HepG2 (cell line): ENCODE data around the gene ELAPOR1. TPM values are rescaled to one million over a fixed set of nuclear protein-coding genes. Genes with fewer than 3 reads are reported as not detected.

ENCODE experiments used
- ARNT2 ChIP-seq: sonication (generic); formaldehyde crosslinking; IDR thresholded peaks from 2 replicates; pipeline ENCODE4 v1.8.0; 2022; ENCODE audit warnings: mild to moderate bottlenecking, low read depth, missing genetic modification reagents, moderate library complexity
- ARNTL ChIP-seq: sonication (generic); formaldehyde crosslinking; IDR thresholded peaks from 2 replicates; pipeline ENCODE4 v1.4.0; 2020; ENCODE audit warnings: mild to moderate bottlenecking, missing genetic modification reagents
- ATF7-NPFF ChIP-seq: sonication (generic); formaldehyde crosslinking; IDR thresholded peaks from 2 replicates; pipeline ENCODE4 v1.8.1; 2023; ENCODE audit warnings: mild to moderate bottlenecking, low read depth, missing genetic modification reagents, moderate library complexity
- CBFB ChIP-seq: sonication (generic); formaldehyde crosslinking; IDR thresholded peaks from 2 replicates; pipeline ENCODE4 v1.4.0; 2020; ENCODE audit warnings: missing genetic modification reagents
- FLYWCH1 ChIP-seq: sonication (generic); formaldehyde crosslinking; IDR thresholded peaks from 2 replicates; pipeline ENCODE4 v1.8.1; 2023; ENCODE audit warnings: mild to moderate bottlenecking, missing genetic modification reagents
- MYC ChIP-seq: sonication (generic); formaldehyde crosslinking; IDR thresholded peaks from 2 replicates; pipeline ENCODE4 v1.9.0; 2021; ENCODE audit warnings: missing genetic modification reagents, borderline replicate concordance
- PAWR ChIP-seq: sonication (generic); formaldehyde crosslinking; IDR thresholded peaks from 2 replicates; pipeline ENCODE4 v1.4.0; 2020; ENCODE audit warnings: missing genetic modification reagents, mild to moderate bottlenecking, borderline replicate concordance
- RAD51 ChIP-seq: fragments of 450-650 bp; IDR thresholded peaks from 2 replicates; pipeline ENCODE4 v1.6.1; 2016; ENCODE audit warnings: borderline replicate concordance
- TCF7 ChIP-seq: sonication (generic); IDR thresholded peaks from 2 replicates; pipeline ENCODE4 v1.6.1; 2016; ENCODE audit warnings: antibody characterized with exemption, low read depth
- TEAD2 ChIP-seq: sonication (generic); formaldehyde crosslinking; IDR thresholded peaks from 2 replicates; pipeline ENCODE4 v1.9.0; 2021; ENCODE audit warnings: missing genetic modification reagents
- XBP1 ChIP-seq: sonication (generic); formaldehyde crosslinking; IDR thresholded peaks from 2 replicates; pipeline ENCODE4 v1.5.0; 2020; ENCODE audit warnings: missing genetic modification reagents
- ZNF207 ChIP-seq: fragments of 450-650 bp; IDR thresholded peaks from 2 replicates; pipeline ENCODE4 v1.6.1; 2016; ENCODE audit warnings: antibody characterized with exemption, borderline replicate concordance
- ZNF296 ChIP-seq: sonication (generic); formaldehyde crosslinking; conservative IDR thresholded peaks from 2 replicates; pipeline ENCODE4 v1.5.0; 2020; ENCODE audit warnings: mild to moderate bottlenecking, missing genetic modification reagents
- ZNF550 ChIP-seq: sonication (generic); formaldehyde crosslinking; IDR thresholded peaks from 2 replicates; pipeline ENCODE4 v1.4.0; 2020; ENCODE audit warnings: mild to moderate bottlenecking, missing genetic modification reagents, borderline replicate concordance
- ZNF878 ChIP-seq: sonication (generic); formaldehyde crosslinking; IDR thresholded peaks from 2 replicates; pipeline ENCODE4 v1.8.1; 2023; ENCODE audit warnings: mild to moderate bottlenecking, missing genetic modification reagents, moderate library complexity
- polyA plus RNA-seq, 8 experiments: library from polyadenylated mRNA; depleted of rRNA in 3 of 8; stranded (reverse) in 7 of 8; unstranded in 1 of 8; fragments of >200 nt; fragmentation: Illumina TruSeq in 4 of 8; extraction: Trizol in 4 of 8; gene quantifications; 2 replicates each; pipeline versions ENCODE4 v1.2.1 to v1.2.3, GENCODE V29; 2011 to 2016; ENCODE audit warnings: low read depth in 4 of 8, missing spikeins in 1 of 8, mixed read lengths in 1 of 8; ENCODE audit not compliant: insufficient read depth in 1 of 8
- total RNA-seq, 5 experiments: library from RNA; depleted of rRNA; stranded (reverse); fragments of >200 nt; fragmentation: Illumina TruSeq; extraction: Trizol; gene quantifications; 2 replicates each; pipeline ENCODE4 v1.2.3, GENCODE V29; 2016; ENCODE audit warnings: low read depth in 1 of 5
- TF ChIP-seq, protein P1 (sequence below): sonication (generic); formaldehyde crosslinking; IDR thresholded peaks from 2 replicates; pipeline ENCODE4 v1.4.0; 2020; ENCODE audit warnings: mild to moderate bottlenecking, missing genetic modification reagents
- TF ChIP-seq, protein P2 (sequence below): sonication (generic); formaldehyde crosslinking; IDR thresholded peaks from 2 replicates; pipeline ENCODE4 v1.8.1; 2023; ENCODE audit warnings: mild to moderate bottlenecking, inconsistent platforms, moderate library complexity, missing genetic modification reagents, borderline replicate concordance
- TF ChIP-seq, protein P3 (sequence below): sonication (generic); formaldehyde crosslinking; IDR thresholded peaks from 2 replicates; pipeline ENCODE4 v1.9.0; 2022; ENCODE audit warnings: missing genetic modification reagents, mild to moderate bottlenecking, borderline replicate concordance
- TF ChIP-seq, protein P4 (sequence below): sonication (generic); formaldehyde crosslinking; IDR thresholded peaks from 2 replicates; pipeline ENCODE4 v1.4.0; 2020; ENCODE audit warnings: mild to moderate bottlenecking, missing genetic modification reagents
- TF ChIP-seq, protein P5 (sequence below): sonication (generic); formaldehyde crosslinking; IDR thresholded peaks from 2 replicates; pipeline ENCODE4 v1.4.0; 2020; ENCODE audit warnings: missing genetic modification reagents

ELAPOR1 gene
- total and polyA plus RNA-seq, 2 of the 13 experiments (the other 11 are each of a cell fraction or from before 2014, with no cell fraction given), result 0.13 to 0.20 TPM

DNA sequence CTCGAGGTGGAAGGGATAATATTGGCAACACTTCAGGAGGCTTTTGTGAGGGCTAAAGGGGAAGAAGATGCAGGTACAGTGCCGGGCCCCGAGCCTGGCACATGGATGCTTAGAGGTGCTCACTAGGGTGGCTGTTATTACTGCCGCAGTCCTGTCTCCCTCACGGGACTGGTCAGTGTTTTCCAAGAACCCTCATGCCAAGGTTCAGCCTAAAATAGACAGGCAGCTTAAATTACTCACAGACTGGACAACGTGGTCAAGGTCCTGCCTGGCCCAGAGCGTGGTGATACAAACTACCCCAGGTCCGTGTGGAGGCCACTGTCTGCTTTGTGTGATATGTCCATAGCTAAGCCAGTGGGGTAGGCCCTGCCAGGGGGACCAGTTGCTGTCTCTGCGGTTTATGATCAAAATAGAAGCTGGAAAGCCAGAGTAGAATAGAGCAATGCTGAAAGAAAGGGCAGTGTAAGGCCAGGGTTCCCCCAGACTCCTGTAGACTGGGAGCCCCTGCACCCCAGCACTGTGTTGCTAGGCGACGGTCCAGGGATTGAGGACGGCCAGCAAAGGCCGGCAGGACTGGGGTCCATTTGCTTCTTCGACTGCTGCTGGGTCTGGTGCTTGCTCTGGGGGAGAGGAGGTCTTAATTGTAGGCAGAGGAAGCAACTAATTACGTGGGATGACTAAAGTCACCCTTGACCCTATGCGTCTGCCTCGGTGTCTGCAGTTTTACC is 36.1 kb downstream of the ELAPOR1 start (continued):
- TF ChIP-seq, protein P1, sequence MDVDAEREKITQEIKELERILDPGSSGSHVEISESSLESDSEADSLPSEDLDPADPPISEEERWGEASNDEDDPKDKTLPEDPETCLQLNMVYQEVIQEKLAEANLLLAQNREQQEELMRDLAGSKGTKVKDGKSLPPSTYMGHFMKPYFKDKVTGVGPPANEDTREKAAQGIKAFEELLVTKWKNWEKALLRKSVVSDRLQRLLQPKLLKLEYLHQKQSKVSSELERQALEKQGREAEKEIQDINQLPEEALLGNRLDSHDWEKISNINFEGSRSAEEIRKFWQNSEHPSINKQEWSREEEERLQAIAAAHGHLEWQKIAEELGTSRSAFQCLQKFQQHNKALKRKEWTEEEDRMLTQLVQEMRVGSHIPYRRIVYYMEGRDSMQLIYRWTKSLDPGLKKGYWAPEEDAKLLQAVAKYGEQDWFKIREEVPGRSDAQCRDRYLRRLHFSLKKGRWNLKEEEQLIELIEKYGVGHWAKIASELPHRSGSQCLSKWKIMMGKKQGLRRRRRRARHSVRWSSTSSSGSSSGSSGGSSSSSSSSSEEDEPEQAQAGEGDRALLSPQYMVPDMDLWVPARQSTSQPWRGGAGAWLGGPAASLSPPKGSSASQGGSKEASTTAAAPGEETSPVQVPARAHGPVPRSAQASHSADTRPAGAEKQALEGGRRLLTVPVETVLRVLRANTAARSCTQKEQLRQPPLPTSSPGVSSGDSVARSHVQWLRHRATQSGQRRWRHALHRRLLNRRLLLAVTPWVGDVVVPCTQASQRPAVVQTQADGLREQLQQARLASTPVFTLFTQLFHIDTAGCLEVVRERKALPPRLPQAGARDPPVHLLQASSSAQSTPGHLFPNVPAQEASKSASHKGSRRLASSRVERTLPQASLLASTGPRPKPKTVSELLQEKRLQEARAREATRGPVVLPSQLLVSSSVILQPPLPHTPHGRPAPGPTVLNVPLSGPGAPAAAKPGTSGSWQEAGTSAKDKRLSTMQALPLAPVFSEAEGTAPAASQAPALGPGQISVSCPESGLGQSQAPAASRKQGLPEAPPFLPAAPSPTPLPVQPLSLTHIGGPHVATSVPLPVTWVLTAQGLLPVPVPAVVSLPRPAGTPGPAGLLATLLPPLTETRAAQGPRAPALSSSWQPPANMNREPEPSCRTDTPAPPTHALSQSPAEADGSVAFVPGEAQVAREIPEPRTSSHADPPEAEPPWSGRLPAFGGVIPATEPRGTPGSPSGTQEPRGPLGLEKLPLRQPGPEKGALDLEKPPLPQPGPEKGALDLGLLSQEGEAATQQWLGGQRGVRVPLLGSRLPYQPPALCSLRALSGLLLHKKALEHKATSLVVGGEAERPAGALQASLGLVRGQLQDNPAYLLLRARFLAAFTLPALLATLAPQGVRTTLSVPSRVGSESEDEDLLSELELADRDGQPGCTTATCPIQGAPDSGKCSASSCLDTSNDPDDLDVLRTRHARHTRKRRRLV (CRISPR knock-in tag), result no peak
- TF ChIP-seq, protein P2, sequence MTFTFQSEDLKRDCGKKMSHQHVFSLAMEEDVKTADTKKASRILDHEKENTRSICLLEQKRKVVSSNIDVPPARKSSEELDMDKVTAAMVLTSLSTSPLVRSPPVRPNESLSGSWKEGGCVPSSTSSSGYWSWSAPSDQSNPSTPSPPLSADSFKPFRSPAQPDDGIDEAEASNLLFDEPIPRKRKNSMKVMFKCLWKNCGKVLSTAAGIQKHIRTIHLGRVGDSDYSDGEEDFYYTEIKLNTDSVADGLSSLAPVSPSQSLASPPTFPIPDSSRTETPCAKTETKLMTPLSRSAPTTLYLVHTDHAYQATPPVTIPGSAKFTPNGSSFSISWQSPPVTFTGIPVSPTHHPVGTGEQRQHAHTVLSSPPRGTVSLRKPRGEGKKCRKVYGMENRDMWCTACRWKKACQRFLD, result no peak
- TF ChIP-seq, protein P3, sequence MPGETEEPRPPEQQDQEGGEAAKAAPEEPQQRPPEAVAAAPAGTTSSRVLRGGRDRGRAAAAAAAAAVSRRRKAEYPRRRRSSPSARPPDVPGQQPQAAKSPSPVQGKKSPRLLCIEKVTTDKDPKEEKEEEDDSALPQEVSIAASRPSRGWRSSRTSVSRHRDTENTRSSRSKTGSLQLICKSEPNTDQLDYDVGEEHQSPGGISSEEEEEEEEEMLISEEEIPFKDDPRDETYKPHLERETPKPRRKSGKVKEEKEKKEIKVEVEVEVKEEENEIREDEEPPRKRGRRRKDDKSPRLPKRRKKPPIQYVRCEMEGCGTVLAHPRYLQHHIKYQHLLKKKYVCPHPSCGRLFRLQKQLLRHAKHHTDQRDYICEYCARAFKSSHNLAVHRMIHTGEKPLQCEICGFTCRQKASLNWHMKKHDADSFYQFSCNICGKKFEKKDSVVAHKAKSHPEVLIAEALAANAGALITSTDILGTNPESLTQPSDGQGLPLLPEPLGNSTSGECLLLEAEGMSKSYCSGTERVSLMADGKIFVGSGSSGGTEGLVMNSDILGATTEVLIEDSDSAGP (CRISPR knock-in tag), result no peak
- TF ChIP-seq MYC (peak; percentile 47; the same call in 1 of the 2 replicates), ARNT2 (CRISPR knock-in tag) (no peak), PAWR (CRISPR knock-in tag) (no peak), ZNF207 (no peak), ARNTL (CRISPR knock-in tag) (no peak), ZNF550 (CRISPR knock-in tag) (no peak), ZNF296 (CRISPR knock-in tag) (0 out of 2 replicates have a peak, but pooled peaks have one; percentile 58), TEAD2 (CRISPR knock-in tag) (no peak), CBFB (no peak), RAD51 (no peak), FLYWCH1 (CRISPR knock-in tag) (no peak), XBP1 (CRISPR knock-in tag) (no peak), TCF7 (no peak), ATF7-NPFF (CRISPR knock-in tag) (no peak), ZNF878 (CRISPR knock-in tag) (no peak)
- TF ChIP-seq, protein P4, sequence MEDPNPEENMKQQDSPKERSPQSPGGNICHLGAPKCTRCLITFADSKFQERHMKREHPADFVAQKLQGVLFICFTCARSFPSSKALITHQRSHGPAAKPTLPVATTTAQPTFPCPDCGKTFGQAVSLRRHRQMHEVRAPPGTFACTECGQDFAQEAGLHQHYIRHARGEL (CRISPR knock-in tag), result no peak
- TF ChIP-seq, protein P5, sequence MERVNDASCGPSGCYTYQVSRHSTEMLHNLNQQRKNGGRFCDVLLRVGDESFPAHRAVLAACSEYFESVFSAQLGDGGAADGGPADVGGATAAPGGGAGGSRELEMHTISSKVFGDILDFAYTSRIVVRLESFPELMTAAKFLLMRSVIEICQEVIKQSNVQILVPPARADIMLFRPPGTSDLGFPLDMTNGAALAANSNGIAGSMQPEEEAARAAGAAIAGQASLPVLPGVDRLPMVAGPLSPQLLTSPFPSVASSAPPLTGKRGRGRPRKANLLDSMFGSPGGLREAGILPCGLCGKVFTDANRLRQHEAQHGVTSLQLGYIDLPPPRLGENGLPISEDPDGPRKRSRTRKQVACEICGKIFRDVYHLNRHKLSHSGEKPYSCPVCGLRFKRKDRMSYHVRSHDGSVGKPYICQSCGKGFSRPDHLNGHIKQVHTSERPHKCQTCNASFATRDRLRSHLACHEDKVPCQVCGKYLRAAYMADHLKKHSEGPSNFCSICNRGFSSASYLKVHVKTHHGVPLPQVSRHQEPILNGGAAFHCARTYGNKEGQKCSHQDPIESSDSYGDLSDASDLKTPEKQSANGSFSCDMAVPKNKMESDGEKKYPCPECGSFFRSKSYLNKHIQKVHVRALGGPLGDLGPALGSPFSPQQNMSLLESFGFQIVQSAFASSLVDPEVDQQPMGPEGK (CRISPR knock-in tag), result no peak
